Adrenal gland (tissue), 5 donors: ENCODE data around the gene VSTM2L.

Experiments
- CTCF ChIP-seq, 6 experiments: fragments of 450-650 bp in 4 of 6; fragments of 200-600 bp in 2 of 6; sonication (generic) in 1 of 6; IDR thresholded peaks; 1 replicate in 5 of 6; 2 replicates in 1 of 6; pipeline versions ENCODE4 v1.5.1 to v1.8.0; 2016 to 2021; ENCODE audit warnings: antibody characterized with exemption in 6 of 6, mild to moderate bottlenecking in 2 of 6, moderate library complexity in 1 of 6
- POLR2A ChIP-seq, 2 donors: fragments of 450-650 bp; IDR thresholded peaks; one replicate each; pipeline ENCODE4 v1.6.1; 2017; ENCODE audit warnings: antibody characterized with exemption in 2 of 2, mild to moderate bottlenecking in 2 of 2, moderate library complexity in 1 of 2
- donor health status: DM: no; HTN: no; CAD: no.

GRCh38 chr20:37981568-37981967 is 78.6 kb downstream of the VSTM2L start:
- TF ChIP-seq CTCF (IDR thresholded peaks at IDR 0.05) (no peak), POLR2A (IDR thresholded peaks at IDR 0.05) (no peak)
